HG03558 (cell line): ENCODE data around the gene OR51G2.

Source experiments
- ATAC-seq: cut with Tn5 transposase; IDR thresholded peaks from one replicate; pipeline ENCODE4 v1.9.1; 2021; ENCODE audit warnings: moderate number of reproducible peaks; ENCODE audit not compliant: unreplicated experiment; ENCODE audit errors: extremely low read depth

Gene OR51G2

DNA sequence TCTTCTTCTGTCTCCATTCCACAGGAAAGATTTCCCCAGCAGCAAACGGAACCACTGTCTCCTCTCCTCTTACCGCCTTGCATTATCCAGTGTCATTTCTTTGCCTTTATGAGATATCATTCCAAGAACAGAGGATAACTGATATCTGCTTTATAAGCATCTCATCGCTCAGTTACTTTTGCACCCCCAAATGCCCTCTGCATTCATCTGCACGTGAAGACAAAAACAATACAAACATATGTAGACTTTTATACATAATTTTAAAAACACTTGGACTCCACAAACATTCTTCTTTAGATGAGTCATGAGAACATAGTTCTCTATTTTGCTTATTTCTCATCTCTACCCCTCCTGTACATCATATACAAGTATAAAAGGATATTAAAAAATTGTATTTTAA, 38.0 kb downstream of the OR51G2 start:
- no peak for ATAC-seq

- ATAC-seq: no peak
Observed at GRCh38 chr11:4865855-4866254, 53.3 kb downstream of the OR51G2 start.

- ATAC-seq: no peak
Observed at GRCh38 chr11:4863876-4864275, 55.3 kb downstream of the OR51G2 start.
